Measurements from ENCODE around the gene DUSP23. TPM values are rescaled to one million over a fixed set of nuclear protein-coding genes. Genes with fewer than 3 reads are reported as not detected.

The DUSP23 gene
- total RNA-seq (ENCODE audit: low replicate concordance): 24.0 and 37.7 TPM in 2 replicates
- long read RNA-seq, partial matches to known transcripts: 0 of 1 reads
- long read RNA-seq, other reads (novel, unspliced or antisense): 0 of 1 reads

DNA sequence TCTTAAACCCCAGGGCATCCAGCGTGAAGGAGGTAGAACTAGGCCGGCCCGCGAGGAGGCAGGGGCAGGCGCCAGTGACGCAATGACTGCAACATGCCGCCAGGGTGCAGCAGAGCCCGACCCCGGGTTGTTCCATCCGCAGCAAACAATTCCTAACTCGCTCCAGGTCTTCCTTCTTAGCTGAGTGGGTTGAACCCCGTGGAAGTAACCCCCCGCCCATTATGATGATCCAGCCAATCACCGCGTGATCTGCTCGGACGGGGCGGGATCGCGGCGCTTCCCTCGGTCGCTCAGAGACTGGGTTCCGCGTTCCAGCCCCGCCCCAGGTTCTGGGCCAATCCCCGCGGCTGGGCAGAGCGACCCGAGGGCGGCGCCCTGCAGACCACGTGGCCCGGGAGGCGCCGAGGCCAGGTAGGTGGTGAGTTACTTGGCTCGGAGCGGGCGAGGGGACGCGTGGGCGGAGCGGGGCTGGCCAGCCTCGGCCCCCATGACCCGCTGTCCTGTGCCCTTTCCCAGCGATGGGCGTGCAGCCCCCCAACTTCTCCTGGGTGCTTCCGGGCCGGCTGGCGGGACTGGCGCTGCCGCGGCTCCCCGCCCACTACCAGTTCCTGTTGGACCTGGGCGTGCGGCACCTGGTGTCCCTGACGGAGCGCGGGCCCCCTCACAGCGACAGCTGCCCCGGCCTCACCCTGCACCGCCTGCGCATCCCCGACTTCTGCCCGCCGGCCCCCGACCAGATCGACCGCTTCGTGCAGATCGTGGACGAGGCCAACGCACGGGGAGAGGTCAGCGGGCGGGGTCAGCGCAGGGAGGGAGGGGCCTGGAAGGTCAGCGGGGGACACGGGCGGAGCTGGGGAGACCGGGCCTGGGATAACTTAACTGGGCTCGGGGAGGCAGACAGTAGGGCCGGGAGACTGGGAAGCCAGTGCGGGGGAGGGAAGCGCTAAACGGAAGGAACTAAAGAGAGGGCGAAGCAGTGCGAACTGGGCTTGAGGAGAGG lies at the start of gene DUSP23:
Gene DUSP23, plus strand, starts transcription at position 380 of the 1,000 bp plus-strand sequence. Its CDS starts 139 bp downstream, at position 519.
- H3K27me3 Mint-ChIP-seq: peaks cover 7% of the 10 kb centered on the region
- H3K36me3 Mint-ChIP-seq: no peaks in the 10 kb centered on the region
- no peaks in the 10 kb centered on the region for H3K9me3 Mint-ChIP-seq
- DNase-seq (ENCODE audit: extremely low spot score, unreplicated experiment): peak; percentile 97
- TF ChIP-seq, protein P1, sequence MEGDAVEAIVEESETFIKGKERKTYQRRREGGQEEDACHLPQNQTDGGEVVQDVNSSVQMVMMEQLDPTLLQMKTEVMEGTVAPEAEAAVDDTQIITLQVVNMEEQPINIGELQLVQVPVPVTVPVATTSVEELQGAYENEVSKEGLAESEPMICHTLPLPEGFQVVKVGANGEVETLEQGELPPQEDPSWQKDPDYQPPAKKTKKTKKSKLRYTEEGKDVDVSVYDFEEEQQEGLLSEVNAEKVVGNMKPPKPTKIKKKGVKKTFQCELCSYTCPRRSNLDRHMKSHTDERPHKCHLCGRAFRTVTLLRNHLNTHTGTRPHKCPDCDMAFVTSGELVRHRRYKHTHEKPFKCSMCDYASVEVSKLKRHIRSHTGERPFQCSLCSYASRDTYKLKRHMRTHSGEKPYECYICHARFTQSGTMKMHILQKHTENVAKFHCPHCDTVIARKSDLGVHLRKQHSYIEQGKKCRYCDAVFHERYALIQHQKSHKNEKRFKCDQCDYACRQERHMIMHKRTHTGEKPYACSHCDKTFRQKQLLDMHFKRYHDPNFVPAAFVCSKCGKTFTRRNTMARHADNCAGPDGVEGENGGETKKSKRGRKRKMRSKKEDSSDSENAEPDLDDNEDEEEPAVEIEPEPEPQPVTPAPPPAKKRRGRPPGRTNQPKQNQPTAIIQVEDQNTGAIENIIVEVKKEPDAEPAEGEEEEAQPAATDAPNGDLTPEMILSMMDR (conservative IDR thresholded peaks at IDR 0.05): peak; percentile 93
- H3K4me1 Mint-ChIP-seq (ENCODE audit: unreplicated experiment): peaks cover 14% of the 10 kb centered on the region
- peak within 1 kb of the TSS; percentile 80 for H3K27ac Mint-ChIP-seq
- peak within 1 kb of the TSS; percentile 90 for H3K4me3 Mint-ChIP-seq

DNA sequence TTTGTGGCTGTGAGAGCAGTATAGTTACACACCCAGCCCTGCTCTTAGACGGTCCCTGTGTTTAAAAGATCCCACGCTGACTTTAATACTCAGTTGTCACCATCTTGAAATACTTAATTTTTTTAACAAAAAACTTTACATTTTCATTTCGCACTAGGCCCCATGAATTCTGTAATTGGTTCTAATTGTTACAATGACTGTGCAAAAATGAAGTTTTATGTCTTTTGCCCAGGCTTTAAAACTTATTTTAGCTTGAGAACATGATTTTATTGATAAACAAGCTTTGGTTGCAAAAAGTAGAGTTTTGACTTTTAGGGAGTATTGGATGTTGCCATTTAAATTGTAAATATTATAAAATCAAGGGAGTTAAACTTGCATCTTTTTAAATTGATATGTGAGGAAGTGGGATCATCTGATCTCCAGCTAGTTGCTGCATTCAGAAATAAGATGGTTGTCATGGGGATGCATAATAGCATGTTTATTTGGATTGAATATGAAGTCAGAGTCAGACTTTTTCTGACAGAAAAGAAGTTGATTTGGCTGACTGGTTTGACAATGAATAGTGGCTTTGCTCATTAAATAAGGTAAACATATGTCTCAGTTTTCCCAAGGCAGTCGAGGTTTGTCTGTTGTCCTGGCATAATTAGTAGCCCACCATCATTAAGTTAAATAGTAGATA lies 43.4 kb upstream of the DUSP23 start:
- Mint-ChIP-seq H3K4me3 (no peak overlapping the region), H3K27ac (no peak overlapping the region), H3K4me1 (ENCODE audit: unreplicated experiment) (no peaks in the 10 kb centered on the region), H3K27me3 (no peaks in the 10 kb centered on the region), H3K9me3 (peaks cover 4% of the 10 kb centered on the region), H3K36me3 (no peaks in the 10 kb centered on the region)
- no peak for DNase-seq (ENCODE audit: extremely low spot score, unreplicated experiment)
- TF ChIP-seq, protein P1 (conservative IDR thresholded peaks at IDR 0.05): no peak

DNA sequence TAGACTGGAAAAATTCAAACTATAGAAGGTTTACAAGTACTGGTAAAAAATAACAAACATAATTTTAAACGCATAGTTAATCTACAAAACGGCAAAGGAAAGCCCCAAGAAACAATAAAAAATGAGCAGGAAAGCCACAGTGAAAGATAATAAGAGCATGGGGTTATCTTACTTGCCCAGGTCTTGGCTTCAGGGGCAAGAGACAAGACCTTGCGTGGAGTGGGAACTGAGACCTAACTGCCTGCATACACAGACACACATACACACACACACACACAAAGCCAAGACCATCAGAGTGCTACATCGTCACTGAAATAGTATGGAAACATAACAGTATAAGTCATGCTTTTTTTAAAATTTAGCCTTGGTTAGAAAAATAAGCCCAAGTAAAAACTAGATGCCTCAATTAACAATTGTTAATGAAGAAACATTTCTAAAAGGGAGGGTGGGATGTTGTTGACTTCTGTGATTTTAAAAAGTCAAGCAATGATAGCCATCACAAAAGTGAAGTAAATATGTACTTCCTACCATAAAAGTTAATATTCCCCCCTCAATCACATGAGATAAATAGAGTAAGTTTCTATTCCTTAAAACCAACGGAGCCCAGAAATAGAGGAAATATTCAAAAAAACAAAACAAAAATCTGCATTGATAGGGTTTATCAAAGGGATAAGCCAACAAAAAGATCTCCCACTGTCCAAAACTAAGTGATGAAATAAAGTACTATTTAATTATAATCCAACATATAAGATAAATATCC lies 36.9 kb upstream of the DUSP23 start:
- no peak for DNase-seq (ENCODE audit: extremely low spot score, unreplicated experiment)
- H3K4me3 Mint-ChIP-seq: no peak overlapping the region
- TF ChIP-seq, protein P1 (conservative IDR thresholded peaks at IDR 0.05): no peak
- no peak overlapping the region for H3K27ac Mint-ChIP-seq
- no peaks in the 10 kb centered on the region for H3K36me3 Mint-ChIP-seq
- H3K4me1 Mint-ChIP-seq (ENCODE audit: unreplicated experiment): no peaks in the 10 kb centered on the region
- H3K9me3 Mint-ChIP-seq: peaks cover 4% of the 10 kb centered on the region
- no peaks in the 10 kb centered on the region for H3K27me3 Mint-ChIP-seq

DNA sequence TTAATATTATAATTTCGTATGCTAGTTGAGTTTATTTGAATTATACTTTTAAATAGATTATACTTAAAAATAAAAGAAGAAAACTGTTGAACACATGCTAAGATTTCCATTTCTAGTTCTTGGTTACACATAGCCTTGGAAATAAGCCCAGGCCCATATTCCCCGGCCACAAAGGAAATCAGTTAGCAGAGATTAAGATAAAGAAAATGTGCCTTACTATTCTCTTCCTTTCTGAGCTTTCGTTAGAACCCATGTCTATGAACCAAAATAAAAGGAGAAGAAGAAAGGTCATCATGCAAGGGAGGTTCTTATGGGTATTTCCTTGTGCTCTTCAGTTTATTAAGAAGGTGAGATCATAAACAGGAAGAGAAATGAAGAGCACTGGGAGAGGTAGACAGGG lies 34.1 kb upstream of the DUSP23 start:
- TF ChIP-seq, protein P1 (conservative IDR thresholded peaks at IDR 0.05): no peak
- Mint-ChIP-seq H3K9me3 (no peaks in the 10 kb centered on the region), H3K27ac (no peak overlapping the region), H3K4me1 (ENCODE audit: unreplicated experiment) (no peaks in the 10 kb centered on the region), H3K36me3 (no peaks in the 10 kb centered on the region), H3K4me3 (no peak overlapping the region), H3K27me3 (no peaks in the 10 kb centered on the region)
- no peak for DNase-seq (ENCODE audit: extremely low spot score, unreplicated experiment)

DNA sequence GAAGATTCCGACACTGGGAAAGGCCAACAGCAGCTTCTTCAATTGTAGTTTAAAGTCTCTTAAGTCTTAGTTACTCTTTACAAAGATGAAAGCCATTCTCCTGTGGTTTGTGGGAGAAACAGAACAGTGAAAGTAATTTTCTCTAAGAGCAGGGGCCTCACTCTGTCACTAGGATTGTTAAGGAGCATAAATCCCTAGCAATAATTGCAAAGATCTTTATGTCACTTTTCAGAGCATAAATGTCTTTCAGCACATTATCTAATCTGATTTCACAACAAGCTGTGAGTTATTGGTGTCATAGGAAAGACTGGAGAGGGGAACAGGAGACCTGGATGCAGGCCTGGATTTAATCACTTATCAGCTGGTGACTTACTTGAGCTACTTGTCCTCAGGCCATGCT lies 32.4 kb upstream of the DUSP23 start:
- Mint-ChIP-seq H3K27ac (no peak overlapping the region), H3K9me3 (no peaks in the 10 kb centered on the region), H3K27me3 (no peaks in the 10 kb centered on the region), H3K4me3 (no peak overlapping the region), H3K4me1 (ENCODE audit: unreplicated experiment) (no peaks in the 10 kb centered on the region), H3K36me3 (no peaks in the 10 kb centered on the region)
- no peak for DNase-seq (ENCODE audit: extremely low spot score, unreplicated experiment)
- TF ChIP-seq, protein P1 (conservative IDR thresholded peaks at IDR 0.05): no peak

All from type B pancreatic cell (in vitro differentiated cells).